NCI-H345 treated with DMSO at 0.1 percent for 48 hours (cell line): ENCODE measurements around the gene LRRC46.

ENCODE experiments used
- DNase-seq: peaks from one replicate; lab custom pipeline; 2025; ENCODE audit not compliant: unreplicated experiment; lab: John Stamatoyannopoulos, UW

LRRC46 gene, protein sequence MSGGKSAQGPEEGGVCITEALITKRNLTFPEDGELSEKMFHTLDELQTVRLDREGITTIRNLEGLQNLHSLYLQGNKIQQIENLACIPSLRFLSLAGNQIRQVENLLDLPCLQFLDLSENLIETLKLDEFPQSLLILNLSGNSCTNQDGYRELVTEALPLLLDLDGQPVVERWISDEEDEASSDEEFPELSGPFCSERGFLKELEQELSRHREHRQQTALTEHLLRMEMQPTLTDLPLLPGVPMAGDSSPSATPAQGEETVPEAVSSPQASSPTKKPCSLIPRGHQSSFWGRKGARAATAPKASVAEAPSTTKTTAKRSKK

DNA sequence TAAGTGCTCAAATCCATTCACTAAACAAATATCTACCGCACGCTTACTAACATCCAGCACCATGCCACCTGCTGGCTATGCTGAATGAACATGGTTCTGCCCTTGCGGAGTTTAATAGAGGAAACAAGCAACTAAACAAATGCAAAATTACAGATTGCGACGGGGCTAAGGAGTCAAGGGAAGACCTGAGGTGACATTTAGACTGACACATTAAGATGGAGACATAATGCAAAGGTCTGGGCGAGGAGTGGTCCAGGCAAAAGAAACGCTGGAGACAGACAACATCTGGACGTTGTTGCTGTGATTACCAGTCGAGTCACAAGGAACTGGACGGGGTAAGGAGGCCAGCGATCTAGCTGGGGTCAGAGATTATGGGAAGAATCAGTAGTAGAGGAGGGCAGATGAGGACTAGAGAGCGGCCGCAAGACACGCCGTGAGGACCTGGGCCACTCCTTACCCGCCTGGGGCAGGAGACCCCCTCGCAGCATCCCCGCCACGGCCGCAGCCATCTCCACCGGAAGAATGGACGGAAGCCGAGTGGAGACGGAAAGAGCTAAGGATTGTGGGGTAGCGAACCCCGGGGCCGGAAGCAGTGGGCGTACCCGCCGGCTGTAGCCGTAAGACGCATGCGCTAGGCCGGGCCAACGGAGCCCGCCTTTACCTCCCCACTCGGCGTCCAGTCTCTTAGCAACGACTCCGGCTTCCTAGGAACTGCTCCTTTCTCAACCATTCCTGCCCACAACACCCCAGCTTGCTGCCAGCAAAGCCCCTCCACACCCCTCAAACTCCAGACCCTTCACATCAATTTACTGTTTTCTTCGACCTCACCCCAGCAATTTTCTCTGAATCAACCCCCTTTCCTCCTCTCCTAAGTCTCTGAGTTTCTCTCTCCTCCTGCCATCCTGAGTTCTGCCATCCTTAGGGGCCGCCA, at the start of gene LRRC46, which contains the start of gene MRPL10:
LRRC46 (plus strand) TSS at position 668 of the 931 bp plus-strand sequence. CDS start 320 bp downstream, outside the sequence.
MRPL10 (minus strand) TSS at position 539 of the 931 bp plus-strand sequence; CDS start at position 509, 30 bp downstream.
- DNase-seq = peak; percentile 93

DNA sequence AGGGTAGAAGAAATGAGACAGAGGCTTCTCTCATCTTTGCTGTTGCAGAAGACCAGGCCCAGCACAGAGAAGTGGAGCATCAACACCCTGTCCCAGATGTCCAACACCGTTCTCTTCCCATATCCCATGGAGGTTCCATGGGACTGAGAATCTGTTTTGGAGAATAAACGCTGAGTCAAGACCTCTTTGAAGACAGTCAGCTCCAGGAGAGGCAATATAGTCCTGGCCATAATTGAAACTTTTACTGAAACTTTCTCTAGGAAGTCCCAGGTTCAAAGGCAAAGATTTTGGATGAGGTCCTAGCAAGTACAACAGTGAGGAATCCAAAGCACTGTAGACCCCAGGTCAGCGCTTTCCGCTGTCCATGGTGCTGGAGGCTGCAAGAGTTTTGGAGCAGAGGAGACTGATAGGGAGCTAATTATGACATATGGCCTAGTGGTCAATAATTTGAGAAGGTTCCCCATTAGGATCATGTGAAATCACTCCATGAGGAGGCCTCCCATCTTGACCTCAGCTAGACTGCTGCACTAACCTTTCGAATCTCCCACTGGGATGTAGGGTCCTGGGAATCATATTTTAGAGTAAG, 45.8 kb upstream of the LRRC46 start:
- DNase-seq = no peak

- peak; percentile 33 for DNase-seq
These were observed 41.6 kb upstream of the LRRC46 start for GRCh38 chr17:47789611-47790561.

- DNase-seq = no peak
These were observed 40.4 kb upstream of the LRRC46 start for GRCh38 chr17:47791025-47791424.

GRCh38 chr17:47792457-47792856, 39.0 kb upstream of the LRRC46 start:
- no peak for DNase-seq

DNA sequence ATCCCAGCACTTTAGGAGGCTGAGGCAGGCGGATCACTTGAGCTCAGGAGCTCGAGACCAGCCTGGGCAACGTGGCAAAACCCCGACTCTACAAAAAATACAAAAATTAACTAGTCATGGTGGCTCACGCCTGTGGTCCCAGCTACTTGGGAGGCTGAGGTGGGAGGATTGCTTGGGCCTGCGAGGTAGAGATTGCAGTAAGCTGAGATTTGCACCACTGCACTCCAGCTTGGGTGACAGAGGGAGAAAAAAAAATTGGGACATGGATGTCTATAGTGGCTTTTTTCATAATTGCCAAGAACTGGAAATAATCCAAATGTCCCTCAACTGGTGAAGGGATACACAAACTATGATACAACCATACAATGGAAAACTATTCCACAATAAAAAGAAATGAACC, 38.5 kb upstream of the LRRC46 start:
- no peak for DNase-seq

DNA sequence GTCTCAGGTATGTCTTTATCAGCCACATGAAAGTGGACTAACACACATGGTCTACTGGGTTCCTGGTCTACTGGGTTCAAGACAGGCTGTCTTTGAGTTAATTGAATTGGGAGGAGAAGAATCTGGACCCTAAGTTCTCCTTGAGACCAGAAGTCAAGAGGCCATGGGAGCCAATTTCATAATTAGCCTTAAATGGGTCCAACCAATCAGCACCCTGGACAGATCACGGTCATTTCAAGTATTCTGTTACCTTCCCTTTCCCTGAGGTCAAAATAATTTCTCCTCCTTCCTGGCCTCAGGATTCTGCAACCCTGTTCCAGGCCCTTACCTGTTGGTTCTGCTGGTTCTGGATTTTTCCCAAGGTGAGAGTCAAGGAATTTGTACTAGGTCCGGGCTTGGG, 33.7 kb upstream of the LRRC46 start:
- no peak for DNase-seq

GRCh38 chr17:47800686-47801085, 30.8 kb upstream of the LRRC46 start:
- no peak for DNase-seq

DNA sequence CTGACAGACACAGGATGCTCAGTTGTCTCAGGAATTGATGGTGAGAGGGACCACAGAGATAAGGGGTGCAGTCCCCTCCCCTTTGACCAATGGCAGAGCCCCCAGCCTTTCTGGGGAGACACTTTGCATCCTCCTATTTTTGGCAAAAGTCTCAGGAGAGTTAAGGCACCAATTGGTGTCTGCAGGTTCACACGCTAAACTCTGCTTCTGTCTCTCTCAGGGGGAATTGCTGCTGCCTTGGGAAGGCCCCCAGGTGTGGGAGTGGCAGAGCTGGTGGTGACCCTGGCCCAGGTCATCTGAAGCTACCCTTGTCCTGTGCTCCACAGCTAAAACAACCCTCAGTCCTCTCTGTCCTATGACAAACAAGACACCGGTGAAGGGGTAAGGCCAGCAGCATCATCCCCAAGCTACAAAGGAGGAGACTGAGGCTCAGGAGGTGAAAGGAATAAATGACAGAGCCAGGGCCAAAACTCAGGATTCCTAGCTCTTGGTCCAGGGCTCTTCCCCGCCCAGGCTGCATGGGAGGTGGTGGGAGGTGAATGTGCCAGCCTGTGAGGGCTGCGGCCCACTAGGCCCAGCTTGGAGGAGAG, 30.2 kb upstream of the LRRC46 start:
- DNase-seq = no peak

GRCh38 chr17:47801906-47802305, 29.6 kb upstream of the LRRC46 start:
- no peak for DNase-seq

DNA sequence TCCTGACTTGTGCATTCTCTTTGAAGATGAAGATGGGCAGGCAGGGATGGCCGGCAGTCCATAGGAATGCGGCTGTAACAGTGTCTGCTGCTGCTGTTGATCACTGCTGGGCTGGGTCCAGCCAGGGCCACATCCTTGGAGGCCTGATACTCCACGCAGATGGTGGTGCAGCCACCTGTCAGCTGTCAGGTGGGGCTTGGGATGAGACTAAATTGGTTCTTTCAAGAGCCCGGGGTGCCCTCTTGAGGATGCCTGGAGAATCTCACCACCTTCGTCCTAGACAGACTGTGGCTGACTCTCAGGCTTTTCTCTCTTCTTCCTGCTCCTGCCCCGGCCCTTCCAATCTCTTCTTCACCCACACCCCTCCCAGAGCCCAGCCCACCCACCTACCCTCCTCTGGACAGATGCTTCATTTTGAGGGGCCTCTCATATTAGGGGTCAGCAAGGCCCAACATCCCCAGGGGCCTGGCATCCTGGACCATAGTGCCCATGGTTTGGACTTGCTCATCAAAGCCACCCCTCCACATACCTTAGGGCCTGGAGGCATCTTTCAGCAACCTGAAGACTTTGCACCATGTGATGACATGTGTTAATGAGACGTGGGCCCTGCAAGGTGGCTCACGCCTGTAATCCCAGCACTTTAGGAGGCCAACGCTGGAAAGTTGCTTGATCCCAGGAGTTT, 29.0 kb upstream of the LRRC46 start:
- peak; percentile 81 for DNase-seq

DNA sequence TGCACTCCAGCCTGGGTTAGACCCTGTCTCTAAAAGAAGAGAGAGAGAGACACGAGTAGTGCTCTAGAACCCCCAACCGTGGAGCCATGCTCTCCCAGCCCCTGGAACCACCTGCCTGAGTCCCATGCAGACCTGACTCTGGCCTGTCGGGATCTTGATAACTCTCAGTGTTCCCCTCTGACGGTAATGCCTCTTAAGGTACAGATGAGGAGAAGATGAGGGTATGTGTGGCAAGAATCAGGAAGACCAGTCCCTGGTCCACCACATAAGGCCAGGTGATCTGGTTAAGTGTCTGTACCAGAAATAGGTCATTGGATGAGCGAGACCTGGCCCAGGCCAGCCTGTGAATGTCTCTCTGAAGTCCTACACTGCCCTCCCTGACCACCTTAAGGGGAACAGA, 28.3 kb upstream of the LRRC46 start:
- DNase-seq = no peak

DNA sequence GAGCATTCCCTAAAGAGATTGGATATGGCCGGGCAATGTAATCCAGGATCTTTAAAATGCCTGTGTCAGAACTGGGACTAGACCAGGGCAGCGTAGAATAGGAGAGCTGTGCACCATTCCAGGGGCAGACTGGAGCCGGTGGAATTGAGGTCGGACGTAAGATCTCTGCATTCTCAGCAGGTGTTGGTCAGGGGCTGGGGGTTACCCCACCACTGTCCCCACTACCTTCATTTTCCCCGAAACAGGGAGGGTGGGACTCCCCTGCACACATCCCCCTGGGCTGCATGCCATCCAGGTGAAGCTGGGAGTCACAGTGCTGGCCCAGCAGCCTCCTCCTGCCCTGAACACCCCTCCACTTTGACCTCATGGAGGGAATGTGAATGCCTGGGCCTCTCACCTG, 27.7 kb upstream of the LRRC46 start:
- DNase-seq = no peak

DNA sequence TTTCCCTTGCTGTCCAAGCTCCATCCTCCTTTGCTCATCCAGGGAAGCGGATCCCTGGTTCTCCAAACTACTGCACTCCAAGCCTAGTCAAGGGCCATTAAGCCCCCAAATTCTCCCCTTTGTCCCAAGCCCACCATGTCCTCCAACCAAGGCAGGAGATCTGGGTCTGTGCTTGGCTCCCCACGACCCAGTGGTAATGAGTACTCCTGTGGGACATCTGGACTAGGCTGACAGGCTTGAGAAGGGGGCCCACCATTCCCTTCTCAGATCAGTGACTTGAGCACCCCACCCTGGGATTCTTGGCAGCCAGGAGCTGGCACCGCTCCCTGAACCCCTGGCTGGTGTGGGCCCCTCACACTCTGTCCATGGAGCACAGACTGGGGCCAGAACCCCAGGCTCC, 27.0 kb upstream of the LRRC46 start:
- DNase-seq = no peak

GRCh38 chr17:47806026-47806912, 25.2 kb upstream of the LRRC46 start:
- no peak for DNase-seq

DNA sequence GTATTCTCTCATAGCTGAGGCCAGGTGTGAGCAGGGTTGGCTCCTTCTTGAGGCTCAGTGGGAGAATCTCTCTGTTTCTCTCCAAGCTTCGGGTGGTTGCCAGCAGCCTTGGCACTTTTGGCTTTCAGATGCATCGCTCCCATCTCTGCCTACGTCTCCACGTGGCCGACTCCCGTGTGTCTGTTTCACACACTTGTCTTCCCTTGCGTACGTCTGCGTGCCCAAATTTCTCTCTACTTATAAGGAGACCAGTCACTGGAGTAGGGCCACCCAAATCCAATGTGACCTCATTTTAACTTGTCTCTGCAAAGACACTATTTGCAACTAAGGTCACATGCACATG, 24.6 kb upstream of the LRRC46 start:
- no peak for DNase-seq

DNA sequence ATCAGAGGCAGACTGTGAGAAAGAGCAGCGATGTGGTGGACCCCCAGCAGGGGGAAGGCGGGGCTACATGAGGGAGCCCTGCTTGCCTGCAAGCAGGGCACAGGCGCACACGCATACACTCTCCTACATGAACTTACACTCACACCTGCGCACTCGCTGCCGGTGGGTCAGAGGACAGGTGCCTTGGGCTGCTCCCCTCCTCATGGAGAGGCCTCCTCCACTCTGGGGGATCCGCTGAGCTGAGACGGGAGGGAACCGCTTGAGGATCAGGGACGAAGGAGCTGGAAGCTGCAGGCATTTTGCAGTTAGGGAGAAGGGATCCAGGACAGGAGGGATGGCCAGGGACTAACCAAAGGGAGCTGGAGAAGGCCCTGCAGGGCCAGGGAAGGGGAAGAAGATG, 24.0 kb upstream of the LRRC46 start:
- DNase-seq = no peak

DNA sequence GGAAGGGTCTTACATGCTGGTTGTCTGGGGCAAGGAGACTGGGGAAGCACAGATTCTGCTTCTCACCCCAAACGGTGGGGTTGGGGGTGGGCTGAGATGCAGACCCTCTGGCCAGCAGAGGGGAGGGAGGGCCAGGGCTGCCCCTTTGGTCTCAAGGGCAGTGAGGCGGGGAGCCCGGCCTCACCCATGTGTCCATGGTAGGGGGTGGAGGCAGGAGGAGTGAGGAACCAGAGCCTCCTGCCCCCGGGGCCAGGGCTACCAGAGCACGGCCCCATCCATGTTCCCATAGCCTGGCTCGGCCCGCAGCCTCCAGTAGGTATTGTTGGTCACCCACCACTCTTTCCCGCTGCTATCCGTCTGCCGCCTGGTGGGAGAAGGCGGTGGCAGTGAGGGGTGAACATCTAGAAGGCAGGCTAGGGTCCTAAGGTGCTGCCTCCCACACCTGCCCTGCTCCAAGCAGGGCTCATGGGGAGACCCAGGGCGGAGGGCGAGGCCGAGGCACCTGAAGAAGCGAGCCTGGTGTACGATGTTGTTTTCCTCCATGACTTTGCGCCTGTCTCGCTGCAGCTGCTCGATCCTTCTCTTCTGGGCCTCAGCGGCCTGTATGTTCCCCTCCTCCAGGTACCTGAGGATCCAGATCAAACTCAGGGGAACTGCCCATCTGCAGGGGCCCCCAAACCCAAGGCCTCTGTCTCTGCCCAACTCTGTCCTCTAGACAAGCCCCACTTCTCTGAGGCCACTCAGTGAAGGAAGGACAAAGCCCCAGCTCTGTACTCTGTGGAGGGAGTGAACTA, 23.2 kb upstream of the LRRC46 start:
- DNase-seq = no peak
